Panc1 (cell line): ENCODE measurements around the gene ZFP62.

Experiments used
- REST ChIP-seq, 2 experiments: IDR thresholded peaks; 2 replicates each; pipeline ENCODE4 v1.6.1; 2011 to 2012; ENCODE audit warnings: low read depth in 2 of 2, control low read depth in 1 of 2, low read length in 1 of 2, mild to moderate bottlenecking in 1 of 2, moderate library complexity in 1 of 2; ENCODE audit not compliant: insufficient read depth in 1 of 2
- TCF7L2 ChIP-seq: IDR thresholded peaks from 2 replicates; pipeline ENCODE4 v1.6.1; 2011; ENCODE audit warnings: mild to moderate bottlenecking, low read depth, low read length, inconsistent platforms
- TF ChIP-seq, protein P1 (sequence below): fragments of 450-650 bp; IDR thresholded peaks from 2 replicates; pipeline ENCODE4 v1.5.1; 2017; ENCODE audit warnings: mild to moderate bottlenecking

GRCh38 chr5:180818677-180819341 is 42.3 kb downstream of the ZFP62 start:
- TF ChIP-seq, protein P1, sequence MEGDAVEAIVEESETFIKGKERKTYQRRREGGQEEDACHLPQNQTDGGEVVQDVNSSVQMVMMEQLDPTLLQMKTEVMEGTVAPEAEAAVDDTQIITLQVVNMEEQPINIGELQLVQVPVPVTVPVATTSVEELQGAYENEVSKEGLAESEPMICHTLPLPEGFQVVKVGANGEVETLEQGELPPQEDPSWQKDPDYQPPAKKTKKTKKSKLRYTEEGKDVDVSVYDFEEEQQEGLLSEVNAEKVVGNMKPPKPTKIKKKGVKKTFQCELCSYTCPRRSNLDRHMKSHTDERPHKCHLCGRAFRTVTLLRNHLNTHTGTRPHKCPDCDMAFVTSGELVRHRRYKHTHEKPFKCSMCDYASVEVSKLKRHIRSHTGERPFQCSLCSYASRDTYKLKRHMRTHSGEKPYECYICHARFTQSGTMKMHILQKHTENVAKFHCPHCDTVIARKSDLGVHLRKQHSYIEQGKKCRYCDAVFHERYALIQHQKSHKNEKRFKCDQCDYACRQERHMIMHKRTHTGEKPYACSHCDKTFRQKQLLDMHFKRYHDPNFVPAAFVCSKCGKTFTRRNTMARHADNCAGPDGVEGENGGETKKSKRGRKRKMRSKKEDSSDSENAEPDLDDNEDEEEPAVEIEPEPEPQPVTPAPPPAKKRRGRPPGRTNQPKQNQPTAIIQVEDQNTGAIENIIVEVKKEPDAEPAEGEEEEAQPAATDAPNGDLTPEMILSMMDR, result no peak
- no peak for TF ChIP-seq REST (IDR thresholded peaks at IDR 0.05; ENCODE audit: insufficient read depth in 1 of 2, low read depth in 2 of 2, low read length in 1 of 2)
- TF ChIP-seq TCF7L2, result no peak
